HUES64 (cell line): ENCODE data around the gene CLSTN1.
A peak's percentile ranks its signal among the peaks of the same experiment; 100 is the strongest.

ENCODE experiments used
- H3K27ac ChIP-seq: 2 replicates; pipeline ENCODE4 v1.7.0; 2013; ENCODE audit warnings: low read depth, low read length, inconsistent platforms
- H3K27me3 ChIP-seq: 2 replicates; pipeline ENCODE4 v1.6.1; 2013; ENCODE audit warnings: mild to moderate bottlenecking, low read length; ENCODE audit not compliant: insufficient read depth
- H3K36me3 ChIP-seq: 2 replicates; pipeline ENCODE4 v1.6.1; 2013; ENCODE audit warnings: mild to moderate bottlenecking, low read length; ENCODE audit not compliant: insufficient read depth
- H3K4me1 ChIP-seq: 2 replicates; pipeline ENCODE4 v1.6.1; 2013; ENCODE audit warnings: mild to moderate bottlenecking, low read length, moderate library complexity; ENCODE audit not compliant: insufficient read depth
- H3K4me3 ChIP-seq: 2 replicates; pipeline ENCODE4 v1.5.1; 2013; ENCODE audit warnings: mild to moderate bottlenecking, low read length, moderate library complexity
- H3K9ac ChIP-seq: 2 replicates; pipeline ENCODE4 v1.6.1; 2013; ENCODE audit warnings: mild to moderate bottlenecking, low read depth, low read length
- H3K9me3 ChIP-seq: 2 replicates; pipeline ENCODE4 v1.6.1; 2013; ENCODE audit warnings: low read depth, low read length; ENCODE audit not compliant: insufficient read depth
- WGBS: fragments of 150-250, 120-280 bp; methylation state at CpG from one replicate; pipeline ENCODE4 v1.1.7; 2013; ENCODE audit warnings: missing lambda C conversion rate; 5-methylcytosine and 5-hydroxymethylcytosine counted together

The CLSTN1 gene

DNA sequence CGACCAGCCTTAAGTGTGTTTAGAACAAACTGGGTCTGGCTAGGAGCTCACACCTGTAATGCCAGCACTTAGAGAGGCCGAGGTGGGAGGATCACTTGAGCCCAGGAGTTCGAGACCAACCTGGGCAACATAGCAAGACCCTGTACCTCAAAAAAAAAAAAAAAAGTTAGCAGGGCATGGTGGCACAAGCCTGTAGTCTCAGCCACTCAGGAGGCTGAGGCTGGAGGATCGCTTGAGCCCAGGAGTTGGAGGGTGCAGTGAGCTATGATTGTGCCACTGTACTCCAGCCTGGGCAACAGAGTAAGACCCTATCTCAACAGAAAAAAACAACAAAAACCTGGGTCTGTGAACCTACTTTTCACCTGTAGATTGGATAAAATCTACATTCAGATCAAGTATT is 117.6 kb downstream of the CLSTN1 start:
- no peaks in the 10 kb centered on the region for H3K9me3 ChIP-seq
- H3K4me3 ChIP-seq: no peak overlapping the region
- no peaks in the 10 kb centered on the region; the same call in 1 of the 2 replicates for H3K4me1 ChIP-seq
- H3K27ac ChIP-seq: no peak overlapping the region
- H3K9ac ChIP-seq: no peak overlapping the region
- H3K36me3 ChIP-seq: no peaks in the 10 kb centered on the region; the same call in 1 of the 2 replicates
- no peaks in the 10 kb centered on the region for H3K27me3 ChIP-seq
- 88% methylated on average over 4 of the region's 4 CpGs for WGBS

GRCh38 chr1:9705337-9706093 is 118.2 kb downstream of the CLSTN1 start:
- Histone ChIP-seq H3K36me3 (no peaks in the 10 kb centered on the region), H3K4me1 (no peaks in the 10 kb centered on the region; the same call in 1 of the 2 replicates), H3K9me3 (no peaks in the 10 kb centered on the region), H3K4me3 (no peak overlapping the region), H3K9ac (no peak overlapping the region), H3K27me3 (no peaks in the 10 kb centered on the region), H3K27ac (no peak overlapping the region)
- WGBS: 94% methylated on average over 7 of the region's 8 CpGs

DNA sequence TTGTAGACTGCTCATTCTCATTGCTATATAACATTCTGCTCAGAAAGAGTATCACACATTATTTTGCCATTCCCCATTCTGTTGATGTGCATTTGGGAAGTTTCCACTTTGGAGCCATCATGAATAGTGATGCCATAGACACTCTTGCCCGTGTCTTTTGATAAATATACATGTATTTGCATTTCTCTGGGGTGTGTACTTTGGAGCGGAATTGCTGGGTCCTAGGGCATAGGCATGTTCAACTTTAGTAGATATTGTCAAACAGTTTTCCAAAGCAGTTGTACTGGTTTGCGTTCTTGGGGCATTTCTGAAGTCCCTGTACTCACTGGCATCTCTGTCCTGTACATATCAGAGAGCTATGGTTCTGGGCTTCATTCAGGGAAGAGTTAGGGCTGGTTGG is 120.1 kb downstream of the CLSTN1 start:
- H3K36me3 ChIP-seq: no peaks in the 10 kb centered on the region
- H3K9me3 ChIP-seq: no peaks in the 10 kb centered on the region
- H3K9ac ChIP-seq: no peak overlapping the region
- no peak overlapping the region for H3K27ac ChIP-seq
- no peaks in the 10 kb centered on the region; the same call in 1 of the 2 replicates for H3K4me1 ChIP-seq
- H3K4me3 ChIP-seq: no peak overlapping the region
- H3K27me3 ChIP-seq: no peaks in the 10 kb centered on the region
- WGBS: 87% methylated on average over 3 of the region's 3 CpGs

DNA sequence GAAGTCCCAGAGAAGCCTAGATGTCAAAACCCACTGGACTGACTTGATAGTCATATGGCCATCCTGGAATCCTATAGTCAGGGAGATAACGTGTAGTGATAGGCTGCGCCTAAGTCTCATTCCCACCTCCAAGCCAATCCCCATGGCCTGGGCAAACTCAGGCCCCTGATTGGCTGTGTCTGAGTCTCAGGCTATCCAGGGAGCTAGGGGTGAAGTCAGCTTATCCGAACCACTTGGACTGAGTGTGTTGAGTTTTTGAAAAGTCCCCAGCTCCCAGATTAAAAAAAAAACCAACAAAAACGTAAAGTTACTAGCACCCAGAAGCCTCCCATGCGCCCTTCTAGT is 120.6 kb downstream of the CLSTN1 start:
- H3K4me3 ChIP-seq: no peak overlapping the region
- no peak overlapping the region for H3K9ac ChIP-seq
- H3K27ac ChIP-seq: no peak overlapping the region
- no peaks in the 10 kb centered on the region for H3K9me3 ChIP-seq
- no peaks in the 10 kb centered on the region for H3K27me3 ChIP-seq
- H3K4me1 ChIP-seq: no peaks in the 10 kb centered on the region; the same call in 1 of the 2 replicates
- 84% methylated on average over 5 of the region's 5 CpGs for WGBS
- H3K36me3 ChIP-seq: no peaks in the 10 kb centered on the region

GRCh38 chr1:9701665-9702064 is 122.1 kb downstream of the CLSTN1 start:
- Histone ChIP-seq H3K27me3 (no peaks in the 10 kb centered on the region), H3K36me3 (no peaks in the 10 kb centered on the region), H3K9ac (no peak overlapping the region), H3K9me3 (no peaks in the 10 kb centered on the region), H3K4me1 (no peaks in the 10 kb centered on the region; the same call in 1 of the 2 replicates), H3K4me3 (no peak overlapping the region), H3K27ac (no peak overlapping the region)
- 96% methylated on average over 4 of the region's 4 CpGs for WGBS

GRCh38 chr1:9700340-9700739 is 123.4 kb downstream of the CLSTN1 start:
- WGBS: 71% methylated on average over 12 of the region's 12 CpGs
- Histone ChIP-seq H3K27ac (no peak overlapping the region), H3K27me3 (no peaks in the 10 kb centered on the region), H3K4me1 (no peaks in the 10 kb centered on the region; the same call in 1 of the 2 replicates), H3K9ac (no peak overlapping the region), H3K36me3 (no peaks in the 10 kb centered on the region), H3K4me3 (no peak overlapping the region), H3K9me3 (no peaks in the 10 kb centered on the region)

DNA sequence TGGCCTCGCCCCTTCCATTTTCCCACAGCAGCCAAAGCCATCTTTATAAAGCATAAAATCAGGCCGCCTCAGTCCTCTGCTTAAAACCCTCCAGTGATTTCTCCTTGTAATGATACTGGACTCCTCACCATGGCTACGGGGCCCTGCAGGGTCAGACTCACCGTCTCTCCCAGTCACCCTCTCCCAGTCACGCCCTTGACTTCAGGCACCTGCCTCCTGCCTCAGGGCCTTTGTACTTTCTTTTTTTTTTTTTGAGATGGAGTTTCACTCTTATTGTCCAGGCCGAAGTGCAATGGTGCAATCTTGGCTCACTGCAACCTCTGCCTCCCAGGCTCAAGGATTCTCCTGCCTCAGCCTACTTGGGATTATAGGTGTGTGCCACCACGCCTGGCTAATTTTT is 124.4 kb downstream of the CLSTN1 start:
- no peak overlapping the region for H3K27ac ChIP-seq
- H3K4me3 ChIP-seq: no peak overlapping the region
- no peaks in the 10 kb centered on the region for H3K9me3 ChIP-seq
- WGBS: 94% methylated on average over 7 of the region's 7 CpGs
- no peaks in the 10 kb centered on the region for H3K27me3 ChIP-seq
- no peak overlapping the region for H3K9ac ChIP-seq
- H3K36me3 ChIP-seq: no peaks in the 10 kb centered on the region
- no peaks in the 10 kb centered on the region for H3K4me1 ChIP-seq

GRCh38 chr1:9696793-9697192 is 127.0 kb downstream of the CLSTN1 start:
- WGBS: 93% methylated on average over 2 of the region's 2 CpGs
- Histone ChIP-seq H3K9ac (no peak overlapping the region), H3K9me3 (no peaks in the 10 kb centered on the region), H3K36me3 (0 out of 2 replicates have a peak, but pooled peaks cover 3% of the 10 kb centered on the region), H3K4me1 (peaks cover 3% of the 10 kb centered on the region; the same call in 1 of the 2 replicates), H3K27ac (no peak overlapping the region), H3K4me3 (no peak overlapping the region), H3K27me3 (peaks cover 2% of the 10 kb centered on the region; the same call in 1 of the 2 replicates)

- peaks cover 19% of the 10 kb centered on the region for H3K4me1 ChIP-seq
- no peak overlapping the region for H3K9ac ChIP-seq
- H3K27ac ChIP-seq: no peak overlapping the region
- H3K27me3 ChIP-seq: peaks cover 40% of the 10 kb centered on the region
- H3K36me3 ChIP-seq: 0 out of 2 replicates have a peak, but pooled peaks cover 3% of the 10 kb centered on the region
- H3K4me3 ChIP-seq: no peak overlapping the region
- 83% methylated on average over 5 of the region's 5 CpGs for WGBS
- no peaks in the 10 kb centered on the region for H3K9me3 ChIP-seq
Observed at GRCh38 chr1:9691691-9692090, 132.1 kb downstream of the CLSTN1 start.

- Histone ChIP-seq H3K4me3 (no peak overlapping the region), H3K9ac (no peak overlapping the region), H3K9me3 (no peaks in the 10 kb centered on the region), H3K27me3 (peaks cover 42% of the 10 kb centered on the region), H3K4me1 (peaks cover 21% of the 10 kb centered on the region), H3K27ac (no peak overlapping the region), H3K36me3 (0 out of 2 replicates have a peak, but pooled peaks cover 3% of the 10 kb centered on the region)
- WGBS: 71% methylated on average over 6 of the region's 6 CpGs
Observed at GRCh38 chr1:9691108-9691445, 132.7 kb downstream of the CLSTN1 start.

DNA sequence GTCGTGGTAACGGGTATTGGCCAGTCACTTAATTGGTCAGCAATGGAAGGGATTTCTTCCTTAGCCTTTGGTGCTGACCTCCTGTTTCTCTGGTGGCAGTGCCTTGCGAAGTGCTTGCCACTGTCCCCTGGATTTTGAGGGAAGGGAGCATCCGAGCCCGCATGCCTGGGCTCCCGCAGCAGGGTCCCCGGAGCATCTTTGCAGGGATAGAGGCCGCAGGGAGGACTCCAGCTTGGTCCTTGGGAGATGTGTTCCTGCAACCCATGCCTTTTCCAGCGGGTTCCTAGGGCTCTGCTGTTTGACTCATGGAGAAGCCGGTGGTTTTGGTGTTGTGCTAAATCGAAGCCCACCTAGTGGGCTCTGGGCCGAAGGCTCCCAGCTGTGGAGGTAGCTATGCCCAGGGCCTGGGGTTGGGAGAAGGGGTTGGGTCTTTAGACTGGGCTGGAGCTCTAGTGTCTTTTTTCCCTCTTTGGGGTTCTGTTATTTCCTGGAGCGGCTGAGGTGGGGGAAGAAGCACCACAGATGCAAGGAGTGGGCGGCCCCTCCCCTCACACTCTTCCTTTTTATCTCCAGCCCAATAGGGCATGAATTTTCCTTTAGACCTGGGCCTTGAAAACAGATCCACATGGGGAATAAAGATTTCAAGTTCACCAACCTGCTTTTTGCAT is 133.2 kb downstream of the CLSTN1 start:
- Histone ChIP-seq H3K4me3 (peak overlapping the region; percentile 65), H3K9ac (peak overlapping the region; percentile 38; the same call in 1 of the 2 replicates), H3K27ac (no peak overlapping the region), H3K4me1 (peaks cover 21% of the 10 kb centered on the region), H3K36me3 (0 out of 2 replicates have a peak, but pooled peaks cover 3% of the 10 kb centered on the region), H3K27me3 (peaks cover 42% of the 10 kb centered on the region), H3K9me3 (no peaks in the 10 kb centered on the region)
- WGBS: 23% methylated on average over 13 of the region's 14 CpGs
